Peyer's patch (tissue), 4 donors: ENCODE data around the gene CHRM1. TPM values are rescaled to one million over a fixed set of nuclear protein-coding genes. Genes with fewer than 3 reads are reported as not detected.
"Not testable (repeated sequence)": the region's sequence is repeated elsewhere in the genome, so short reads cannot be mapped to it uniquely, and the experiment has no call there.

Experiments
- DNase-seq, 3 donors: peaks; one replicate each; pipeline ENCODE4 v3.0.0-alpha.2; 2017 to 2019
- H3K27ac ChIP-seq, 4 donors: fragments of 200-600 bp; sonication (generic); one replicate each; pipeline ENCODE4 v1.5.1; 2016 to 2019
- H3K27me3 ChIP-seq, 2 donors: fragments of 200-600 bp; sonication (generic); one replicate each; pipeline ENCODE4 v1.5.1; 2019
- H3K36me3 ChIP-seq, 3 donors: fragments of 200-600 bp; sonication (generic); one replicate each; pipeline ENCODE4 v1.5.1; 2016 to 2019
- H3K4me1 ChIP-seq, 4 donors: fragments of 200-600 bp; sonication (generic); one replicate each; pipeline ENCODE4 v1.5.1; 2016 to 2019
- H3K4me3 ChIP-seq, 4 donors: fragments of 200-600 bp; sonication (generic); 1 replicate in 3 of 4; 2 replicates in 1 of 4; pipeline ENCODE4 v1.5.1; 2016 to 2019; ENCODE audit warnings: mild to moderate bottlenecking in 1 of 4
- H3K9me3 ChIP-seq, 4 donors: fragments of 200-600 bp; sonication (generic); one replicate each; pipeline ENCODE4 v1.5.1; 2016 to 2019; ENCODE audit warnings: mild to moderate bottlenecking in 1 of 4
- CTCF ChIP-seq, 6 experiments: fragments of 450-650 bp in 4 of 6; fragments of 200-600 bp in 2 of 6; sonication (generic) in 1 of 6; IDR thresholded peaks; one replicate each; pipeline ENCODE4 v1.5.1; 2017 to 2019; ENCODE audit warnings: antibody characterized with exemption in 6 of 6, mild to moderate bottlenecking in 3 of 6, moderate library complexity in 1 of 6
- POLR2A ChIP-seq, 2 donors: fragments of 450-650 bp; IDR thresholded peaks; one replicate each; pipeline ENCODE4 v1.5.1; 2017; ENCODE audit warnings: antibody characterized with exemption in 2 of 2, mild to moderate bottlenecking in 2 of 2, moderate library complexity in 2 of 2
- small RNA-seq, 2 donors: library from RNA; depleted of rRNA; stranded (forward); fragments of <200 nt; gene quantifications; one replicate each; pipeline ENCODE3, GENCODE V24; 2016
- total RNA-seq, 4 donors: library from RNA; depleted of rRNA; stranded (reverse); fragments of >200 nt; gene quantifications; one replicate each; pipeline ENCODE4 v1.1.0, GENCODE V29; 2016

Gene CHRM1
- total RNA-seq, 4 donors from 2014 or later = 0.54 to 0.76 TPM; not detected in 2

GRCh38 chr11:62860835-62861563, 60.2 kb downstream of the CHRM1 start:
- Histone ChIP-seq H3K9me3 (no peaks in the 10 kb centered on the region), H3K27ac (no peak overlapping the region), H3K27me3 (no peaks in the 10 kb centered on the region), H3K4me1 (peaks cover 0 to 13% (median 0%) of the 10 kb centered on the region in 4 donors), H3K4me3 (no peak overlapping the region), H3K36me3 (no peaks in the 10 kb centered on the region)
- TF ChIP-seq CTCF (IDR thresholded peaks at IDR 0.05) (no peak), POLR2A (IDR thresholded peaks at IDR 0.05) (no peak)
- DNase-seq = no peak

GRCh38 chr11:62859281-62859703, 61.9 kb downstream of the CHRM1 start:
- not testable (repeated sequence) for H3K9me3 ChIP-seq, H3K4me3 ChIP-seq, H3K36me3 ChIP-seq, DNase-seq, H3K27ac ChIP-seq, H3K27me3 ChIP-seq
- H3K4me1 ChIP-seq = peaks cover 0 to 20% (median 1%) of the 10 kb centered on the region in 4 donors

Small RNA genes within 50 kb of the gene (small RNA-seq; reads per million reads assigned to genes)
- gene RN7SL259P = 0 reads per million in 2 donors

Other genes with a start within 250 kb of the CHRM1 start
- gene UQCC3, start 249.7 kb downstream of the CHRM1 start, total RNA-seq = 10 to 100 TPM; 11.1 to 23.9 (median 12.7) TPM
- gene LBHD1, start 249.1 kb downstream of the CHRM1 start, total RNA-seq = 10 to 100 TPM in 3 of 4 donors, 1 to 10 TPM in 1; 6.6 to 25.6 (median 11.9) TPM
- 100 to 1,000 TPM in 2 of 4 donors, 10 to 100 TPM in 2; 91.1 to 169 (median 100) TPM for gene UBXN1, start 242.3 kb downstream of the CHRM1 start, total RNA-seq
- 10 to 100 TPM in 1 of 4 donors, 1 to 10 TPM in 3; 5.4 to 11.6 (median 8.8) TPM for gene LRRN4CL, start 231.8 kb downstream of the CHRM1 start, total RNA-seq
- gene BSCL2, start 213.9 kb downstream of the CHRM1 start, total RNA-seq = 10 to 100 TPM; 51.5 to 71.2 (median 61.3) TPM
- gene GNG3, start 213.7 kb downstream of the CHRM1 start, total RNA-seq = not detected
- 10 to 100 TPM; 38.7 to 68.8 (median 50.3) TPM for gene HNRNPUL2, start 193.9 kb downstream of the CHRM1 start, total RNA-seq
- gene TTC9C, start 192.9 kb downstream of the CHRM1 start, total RNA-seq = 10 to 100 TPM; 16.5 to 30.5 (median 22.9) TPM
- 10 to 100 TPM in 2 of 4 donors, 1 to 10 TPM in 2; 5.0 to 22.0 (median 9.2) TPM for gene ZBTB3, start 167.2 kb downstream of the CHRM1 start, total RNA-seq
- gene POLR2G, start 159.8 kb downstream of the CHRM1 start, total RNA-seq = 10 to 100 TPM; 12.4 to 33.8 (median 23.5) TPM
- gene TAF6L, start 150.0 kb downstream of the CHRM1 start, total RNA-seq = 10 to 100 TPM; 15.6 to 29.6 (median 17.8) TPM
- gene TMEM179B, start 134.0 kb downstream of the CHRM1 start, total RNA-seq = 100 to 1,000 TPM in 1 of 4 donors, 10 to 100 TPM in 3; 28.9 to 112 (median 83.6) TPM
- gene TMEM223, start 129.4 kb downstream of the CHRM1 start, total RNA-seq = 10 to 100 TPM; 13.8 to 34.5 (median 19.8) TPM
- 100 to 1,000 TPM in 2 of 4 donors, 10 to 100 TPM in 2; 45.2 to 120 (median 102) TPM for gene NXF1, start 115.9 kb downstream of the CHRM1 start, total RNA-seq
- 10 to 100 TPM; 27.1 to 56.1 (median 38.4) TPM for gene STX5, start 89.3 kb downstream of the CHRM1 start, total RNA-seq
- not detected for gene TEX54, start 88.5 kb downstream of the CHRM1 start, total RNA-seq
- 10 to 100 TPM; 17.7 to 78.4 (median 28.6) TPM for gene WDR74, start 81.8 kb downstream of the CHRM1 start, total RNA-seq
- gene SLC3A2, start 40.5 kb downstream of the CHRM1 start, total RNA-seq = 100 to 1,000 TPM in 3 of 4 donors, 10 to 100 TPM in 1; 64.4 to 253 (median 207) TPM
- gene SLC22A6, start 63.6 kb upstream of the CHRM1 start, total RNA-seq = not detected
- not detected for gene SLC22A8, start 94.5 kb upstream of the CHRM1 start, total RNA-seq
- gene SLC22A24, start 222.9 kb upstream of the CHRM1 start, total RNA-seq = not detected